GM18508 (cell line): ENCODE measurements around the gene RBM17.
"Not testable (repeated sequence)": the region's sequence is repeated elsewhere in the genome, so short reads cannot be mapped to it uniquely, and the experiment has no call there.

ENCODE experiments used
- ATAC-seq: cut with Tn5 transposase; IDR thresholded peaks from one replicate; pipeline ENCODE4 v1.9.1; 2021; ENCODE audit warnings: moderate number of reproducible peaks; ENCODE audit not compliant: insufficient read depth, unreplicated experiment

Gene RBM17

GRCh38 chr10:6146013-6146785, 57.4 kb downstream of the RBM17 start:
- no peak for ATAC-seq

GRCh38 chr10:6146921-6147320, 58.1 kb downstream of the RBM17 start:
- no peak for ATAC-seq

GRCh38 chr10:6148251-6148701, 59.4 kb downstream of the RBM17 start:
- no peak for ATAC-seq

- no peak for ATAC-seq
These were observed 60.1 kb downstream of the RBM17 start for GRCh38 chr10:6148908-6149307.

GRCh38 chr10:6151087-6151977, 62.5 kb downstream of the RBM17 start:
- ATAC-seq = peak; percentile 58

- ATAC-seq = no peak
These were observed 65.0 kb downstream of the RBM17 start for GRCh38 chr10:6153845-6154244.

- no peak for ATAC-seq
These were observed 65.7 kb downstream of the RBM17 start for GRCh38 chr10:6154566-6154965.

- no peak for ATAC-seq
These were observed 69.4 kb downstream of the RBM17 start for GRCh38 chr10:6158276-6158675.

- ATAC-seq = no peak
These were observed 73.1 kb downstream of the RBM17 start for GRCh38 chr10:6161921-6162320.

GRCh38 chr10:6162589-6163356, 73.9 kb downstream of the RBM17 start:
- no peak for ATAC-seq

GRCh38 chr10:6163364-6164270, 74.8 kb downstream of the RBM17 start:
- no peak for ATAC-seq

- ATAC-seq = no peak
These were observed 75.6 kb downstream of the RBM17 start for GRCh38 chr10:6164271-6165095.

- ATAC-seq = no peak
These were observed 76.4 kb downstream of the RBM17 start for GRCh38 chr10:6165221-6165725.

- not testable (repeated sequence) for ATAC-seq
These were observed 77.1 kb downstream of the RBM17 start for GRCh38 chr10:6165933-6166332.
